Activated CD8-positive, alpha-beta T cell treated with anti-CD3 and anti-CD28 coated beads for 36 hours (primary cell): Measurements from ENCODE around the gene UBE2E1. TPM values are rescaled to one million over a fixed set of nuclear protein-coding genes. Genes with fewer than 3 reads are reported as not detected.

Experiments used
- ATAC-seq: fragments of 200-7000 bp; cut with Tn5 transposase; one replicate; pipeline ENCODE4 v1.10.0; 2021; ENCODE audit warnings: mild to moderate bottlenecking, moderate library complexity
- CTCF ChIA-PET: fragments of 350-600 bp; sonication (Branson Sonifier 250); formaldehyde crosslinking; loops from one replicate; lab custom pipeline; 2021; ENCODE audit warnings: antibody characterized with exemption; lab: Charles Lee
- POLR2A ChIA-PET: fragments of 350-600 bp; sonication (Branson Sonifier 250); formaldehyde crosslinking; loops from one replicate; lab custom pipeline; 2021; ENCODE audit warnings: antibody characterized with exemption; lab: Charles Lee
- DNase-seq: peaks from one replicate; pipeline ENCODE4 v3.0.0-alpha.2; 2020
- H3K27ac Mint-ChIP-seq: one replicate; pipeline ENCODE4 v1.8.0; 2021; ENCODE audit warnings: mild to moderate bottlenecking, mixed read lengths
- H3K27me3 Mint-ChIP-seq: one replicate; pipeline ENCODE4 v1.8.0; 2021; ENCODE audit warnings: mixed read lengths
- H3K36me3 Mint-ChIP-seq: one replicate; pipeline ENCODE4 v1.8.0; 2021; ENCODE audit warnings: low read depth, mixed read lengths
- H3K4me1 Mint-ChIP-seq: one replicate; pipeline ENCODE4 v1.8.0; 2021; ENCODE audit warnings: low read depth, mixed read lengths
- H3K4me3 Mint-ChIP-seq: one replicate; pipeline ENCODE4 v1.8.0; 2021; ENCODE audit warnings: mild to moderate bottlenecking, moderate library complexity, mixed read lengths
- H3K9me3 Mint-ChIP-seq: one replicate; pipeline ENCODE4 v1.8.0; 2021; ENCODE audit warnings: mixed read lengths
- CTCF ChIP-seq: fragments of 200-600 bp; IDR thresholded peaks from one replicate; pipeline ENCODE4 v1.8.0; 2022; ENCODE audit warnings: antibody characterized with exemption, mild to moderate bottlenecking
- intact Hi-C: fragments of 100-400 bp; cut with micrococcal nuclease; formaldehyde crosslinking; loops from one replicate; pipeline ENCODE4 v1.10.0; 2022
- total RNA-seq, 2 experiments: library from RNA; stranded (reverse); gene quantifications; one replicate each; pipeline ENCODE4 v1.2.3, GENCODE V29; 2021

Gene UBE2E1
- total RNA-seq, 2 experiments from 2014 or later, result 79.0 to 80.3 TPM

GRCh38 chr3:23861689-23862088 lies 55.9 kb downstream of the UBE2E1 start:
- TF ChIP-seq CTCF, result no peak
- DNase-seq (no peak), ATAC-seq (no peak)
- POLR2A ChIA-PET, result no interaction called here
- CTCF ChIA-PET, result interaction anchor here (1.5 kb wide), 1 partner anchor 28 kb away, joined by 3 read pairs; no protein-coding TSS in a partner anchor
- H3K36me3 Mint-ChIP-seq, result peaks cover 10% of the 10 kb centered on the region
- intact Hi-C loops, result no loop called here
- H3K27me3 Mint-ChIP-seq, result no peaks in the 10 kb centered on the region
- H3K4me3 Mint-ChIP-seq, result no peak overlapping the region
- H3K9me3 Mint-ChIP-seq, result no peaks in the 10 kb centered on the region
- peaks cover 42% of the 10 kb centered on the region for H3K4me1 Mint-ChIP-seq
- H3K27ac Mint-ChIP-seq, result no peak overlapping the region

GRCh38 chr3:23863060-23863459 lies 57.3 kb downstream of the UBE2E1 start:
- ATAC-seq (no peak), DNase-seq (no peak)
- Mint-ChIP-seq H3K4me1 (peaks cover 33% of the 10 kb centered on the region), H3K27ac (no peak overlapping the region), H3K36me3 (peaks cover 9% of the 10 kb centered on the region), H3K27me3 (no peaks in the 10 kb centered on the region), H3K4me3 (no peak overlapping the region), H3K9me3 (no peaks in the 10 kb centered on the region)
- TF ChIP-seq CTCF, result no peak
- ChIA-PET CTCF (no interaction called here), POLR2A (no interaction called here)
- intact Hi-C loops, result no loop called here

- peaks cover 9% of the 10 kb centered on the region for H3K36me3 Mint-ChIP-seq
- CTCF ChIA-PET, result interaction anchor here (0.6 kb wide), 1 partner anchor 941 kb away, joined by 3 read pairs; no protein-coding TSS in a partner anchor
These were observed 59.2 kb downstream of the UBE2E1 start for GRCh38 chr3:23864931-23865330.

GRCh38 chr3:23865595-23866396 lies 60.0 kb downstream of the UBE2E1 start:
- ATAC-seq, result no peak
- peaks cover 9% of the 10 kb centered on the region for H3K36me3 Mint-ChIP-seq
- CTCF ChIA-PET, result interaction anchor here (0.8 kb wide), 1 partner anchor 23 kb away, joined by 3 read pairs; no protein-coding TSS in a partner anchor
- no peaks in the 10 kb centered on the region for H3K27me3 Mint-ChIP-seq
- TF ChIP-seq CTCF, result no peak
- peaks cover 24% of the 10 kb centered on the region for H3K4me1 Mint-ChIP-seq
- H3K27ac Mint-ChIP-seq, result no peak overlapping the region
- POLR2A ChIA-PET, result no interaction called here
- H3K9me3 Mint-ChIP-seq, result no peaks in the 10 kb centered on the region
- no peak for DNase-seq
- H3K4me3 Mint-ChIP-seq, result no peak overlapping the region
- intact Hi-C loops, result no loop called here

More at GRCh38 chr3:23864931-23865330, 59.2 kb downstream of the UBE2E1 start:
- Mint-ChIP-seq H3K27me3 (no peaks in the 10 kb centered on the region), H3K4me1 (peaks cover 27% of the 10 kb centered on the region), H3K4me3 (no peak overlapping the region), H3K9me3 (no peaks in the 10 kb centered on the region), H3K27ac (no peak overlapping the region)
- intact Hi-C loops, result no loop called here
- no peak for ATAC-seq
- TF ChIP-seq CTCF, result no peak
- POLR2A ChIA-PET, result no interaction called here
- DNase-seq, result no peak

- CTCF ChIA-PET, result no interaction called here
- H3K27ac Mint-ChIP-seq, result no peak overlapping the region
- POLR2A ChIA-PET, result no interaction called here
- no peaks in the 10 kb centered on the region for H3K9me3 Mint-ChIP-seq
- H3K4me3 Mint-ChIP-seq, result no peak overlapping the region
- no peak for ATAC-seq
- intact Hi-C loops, result no loop called here
- no peaks in the 10 kb centered on the region for H3K36me3 Mint-ChIP-seq
- no peaks in the 10 kb centered on the region for H3K27me3 Mint-ChIP-seq
- no peak for DNase-seq
- peaks cover 21% of the 10 kb centered on the region for H3K4me1 Mint-ChIP-seq
- no peak for TF ChIP-seq CTCF
These were observed 61.6 kb downstream of the UBE2E1 start for GRCh38 chr3:23867400-23867799.
